ENCODE data around the gene POLR1F. TPM values are rescaled to one million over a fixed set of nuclear protein-coding genes. Genes with fewer than 3 reads are reported as not detected.

Gene POLR1F
- total RNA-seq, 2 experiments from 2014 or later = 39.0 to 40.5 TPM

Other genes starting within 250 kb of the POLR1F start
- gene TMEM196, start 64.6 kb upstream of the POLR1F start, total RNA-seq = not detected